NT2/D1 (cell line): ENCODE data around the gene VTI1A.

ENCODE experiments used
- DNase-seq: peaks from one replicate; pipeline ENCODE4 v3.0.0-alpha.2; 2011; ENCODE audit warnings: low read depth, low spot score
- H3K27me3 ChIP-seq: 2 replicates; pipeline ENCODE4 v1.6.0; 2011; ENCODE audit warnings: mild to moderate bottlenecking; ENCODE audit not compliant: insufficient read length, insufficient read depth
- H3K36me3 ChIP-seq: 2 replicates; pipeline ENCODE4 v1.6.1; 2011; ENCODE audit warnings: mild to moderate bottlenecking, low read length, mixed read lengths; ENCODE audit not compliant: insufficient read depth, insufficient read length
- H3K4me1 ChIP-seq: 2 replicates; pipeline ENCODE4 v1.5.1; 2011; ENCODE audit not compliant: insufficient read depth, insufficient read length
- H3K4me3 ChIP-seq: 2 replicates; pipeline ENCODE4 v1.5.1; 2011; ENCODE audit warnings: low read depth; ENCODE audit not compliant: insufficient read length
- H3K9ac ChIP-seq: 2 replicates; pipeline ENCODE4 v1.6.0; 2011; ENCODE audit warnings: low read depth; ENCODE audit not compliant: insufficient read length
- H3K9me3 ChIP-seq: 2 replicates; pipeline ENCODE4 v1.5.1; 2011; ENCODE audit warnings: mild to moderate bottlenecking, low read length; ENCODE audit not compliant: insufficient read depth
- SUZ12 ChIP-seq: IDR thresholded peaks from 2 replicates; pipeline ENCODE4 v1.6.1; 2011; ENCODE audit not compliant: insufficient read length, insufficient read depth; ENCODE audit errors: extremely low read depth
- YY1 ChIP-seq: IDR thresholded peaks from 2 replicates; pipeline ENCODE4 v1.6.1; 2011; ENCODE audit not compliant: insufficient read length, insufficient read depth
- ZNF274 ChIP-seq: IDR thresholded peaks from 2 replicates; pipeline ENCODE4 v1.6.1; 2011; ENCODE audit warnings: mild to moderate bottlenecking, low read depth, low read length

Gene VTI1A

GRCh38 chr10:112655722-112656121 lies 208.7 kb downstream of the VTI1A start:
- Histone ChIP-seq H3K36me3 (no peaks in the 10 kb centered on the region), H3K4me3 (no peak overlapping the region), H3K27me3 (no peaks in the 10 kb centered on the region), H3K9ac (no peak overlapping the region), H3K9me3 (no peaks in the 10 kb centered on the region), H3K4me1 (no peaks in the 10 kb centered on the region)
- no peak for DNase-seq
- TF ChIP-seq ZNF274 (no peak), SUZ12 (no peak), YY1 (no peak)

- no peak for DNase-seq
- TF ChIP-seq YY1 = no peak
- no peak for TF ChIP-seq SUZ12
- no peak for TF ChIP-seq ZNF274
- H3K9me3 ChIP-seq = peaks cover 13% of the 10 kb centered on the region; the same call in 1 of the 2 replicates
- H3K9ac ChIP-seq = no peak overlapping the region
- H3K27me3 ChIP-seq = no peaks in the 10 kb centered on the region
- H3K36me3 ChIP-seq = no peaks in the 10 kb centered on the region
- H3K4me3 ChIP-seq = no peak overlapping the region
- no peaks in the 10 kb centered on the region for H3K4me1 ChIP-seq
These were observed 211.4 kb downstream of the VTI1A start for GRCh38 chr10:112658465-112658864.

- no peak for TF ChIP-seq SUZ12
- TF ChIP-seq YY1 = no peak
- no peak for TF ChIP-seq ZNF274
- no peak for DNase-seq
- Histone ChIP-seq H3K4me3 (no peak overlapping the region), H3K4me1 (no peaks in the 10 kb centered on the region), H3K36me3 (no peaks in the 10 kb centered on the region), H3K9me3 (peaks cover 13% of the 10 kb centered on the region; the same call in 1 of the 2 replicates), H3K9ac (no peak overlapping the region), H3K27me3 (no peaks in the 10 kb centered on the region)
These were observed 212.1 kb downstream of the VTI1A start for GRCh38 chr10:112658900-112659638.

- TF ChIP-seq YY1 (no peak), SUZ12 (no peak)
- H3K27me3 ChIP-seq = no peaks in the 10 kb centered on the region
- no peaks in the 10 kb centered on the region for H3K4me1 ChIP-seq
- H3K9ac ChIP-seq = no peak overlapping the region
- DNase-seq = no peak
- H3K4me3 ChIP-seq = no peak overlapping the region
- H3K9me3 ChIP-seq = peaks cover 13% of the 10 kb centered on the region; the same call in 1 of the 2 replicates
- H3K36me3 ChIP-seq = no peaks in the 10 kb centered on the region
These were observed 216.5 kb downstream of the VTI1A start for GRCh38 chr10:112663234-112664125.

- DNase-seq = no peak
- Histone ChIP-seq H3K27me3 (no peaks in the 10 kb centered on the region), H3K9ac (no peak overlapping the region), H3K36me3 (no peaks in the 10 kb centered on the region), H3K4me3 (no peak overlapping the region), H3K4me1 (no peaks in the 10 kb centered on the region), H3K9me3 (peaks cover 13% of the 10 kb centered on the region; the same call in 1 of the 2 replicates)
- TF ChIP-seq SUZ12 (no peak), ZNF274 (no peak), YY1 (no peak)
These were observed 219.1 kb downstream of the VTI1A start for GRCh38 chr10:112666094-112666493.

- TF ChIP-seq ZNF274 (no peak), YY1 (no peak), SUZ12 (no peak)
- DNase-seq = no peak
- no peaks in the 10 kb centered on the region for H3K4me1 ChIP-seq
- H3K9me3 ChIP-seq = no peaks in the 10 kb centered on the region
- H3K27me3 ChIP-seq = no peaks in the 10 kb centered on the region
- no peak overlapping the region for H3K9ac ChIP-seq
- no peak overlapping the region for H3K4me3 ChIP-seq
- H3K36me3 ChIP-seq = no peaks in the 10 kb centered on the region
These were observed 223.0 kb downstream of the VTI1A start for GRCh38 chr10:112669989-112670388.

GRCh38 chr10:112671743-112672142 lies 224.7 kb downstream of the VTI1A start:
- Histone ChIP-seq H3K27me3 (no peaks in the 10 kb centered on the region), H3K4me1 (no peaks in the 10 kb centered on the region), H3K4me3 (no peak overlapping the region), H3K9me3 (no peaks in the 10 kb centered on the region), H3K9ac (no peak overlapping the region), H3K36me3 (no peaks in the 10 kb centered on the region)
- TF ChIP-seq SUZ12 (no peak), YY1 (no peak), ZNF274 (no peak)
- DNase-seq = no peak
